Neural cell (in vitro differentiated cells): ENCODE data around the gene SMIM22. TPM values are rescaled to one million over a fixed set of nuclear protein-coding genes. Genes with fewer than 3 reads are reported as not detected.

ENCODE experiments used
- H2AFZ ChIP-seq: fragments of 200-600, 300-800 bp; sonication (generic), shearing (Covaris generic); 2 replicates; pipeline ENCODE4 v1.6.0; 2014; ENCODE audit warnings: low read depth, mild to moderate bottlenecking, antibody characterized with exemption, low read length, moderate library complexity
- H3F3A ChIP-seq: fragments of 200-600 bp; shearing (Covaris generic); 2 replicates; pipeline ENCODE4 v1.6.1; 2016; ENCODE audit warnings: mild to moderate bottlenecking, moderate library complexity, mixed read lengths, antibody characterized with exemption, low read length; ENCODE audit not compliant: insufficient read depth, poor library complexity, severe bottlenecking
- H3K27ac ChIP-seq: fragments of 200-600, 300-800 bp; sonication (generic), shearing (Covaris generic); 2 replicates; pipeline ENCODE4 v1.5.1; 2014; ENCODE audit warnings: mild to moderate bottlenecking, low read length, moderate library complexity
- H3K27me3 ChIP-seq: fragments of 300-800, 200-600 bp; sonication (generic), shearing (Covaris generic); 2 replicates; pipeline ENCODE4 v1.6.0; 2014; ENCODE audit warnings: mild to moderate bottlenecking, low read depth, low read length, moderate library complexity; ENCODE audit not compliant: insufficient read depth
- H3K36me3 ChIP-seq: fragments of 300-800, 200-600 bp; sonication (generic), shearing (Covaris generic); 2 replicates; pipeline ENCODE4 v1.5.1; 2014; ENCODE audit warnings: mild to moderate bottlenecking, antibody characterized with exemption, low read length, moderate library complexity; ENCODE audit not compliant: insufficient read depth
- H3K4me2 ChIP-seq: fragments of 300-800, 200-600 bp; sonication (generic), shearing (Covaris generic); 2 replicates; pipeline ENCODE4 v1.6.0; 2014; ENCODE audit warnings: mild to moderate bottlenecking, low read length
- H3K4me3 ChIP-seq: fragments of 300-800, 200-600 bp; sonication (generic), shearing (Covaris generic); 2 replicates; pipeline ENCODE4 v1.5.1; 2014; ENCODE audit warnings: mild to moderate bottlenecking, low read length, moderate library complexity
- H3K79me2 ChIP-seq: fragments of 200-600 bp; shearing (Covaris generic); replicated peaks from 2 replicates; pipeline ENCODE4 v1.6.0; 2014; ENCODE audit warnings: mild to moderate bottlenecking, low read length, moderate library complexity; ENCODE audit not compliant: insufficient read depth
- H3K9ac ChIP-seq: fragments of 300-800, 200-600 bp; sonication (generic), shearing (Covaris generic); 2 replicates; pipeline ENCODE4 v1.6.1; 2016; ENCODE audit warnings: mild to moderate bottlenecking, low read length, mixed read lengths
- H3K9me2 ChIP-seq: fragments of 200-600 bp; shearing (Covaris generic); 2 replicates; pipeline ENCODE4 v1.6.1; 2016; ENCODE audit warnings: mild to moderate bottlenecking, low read length, mixed read lengths; ENCODE audit not compliant: insufficient read depth
- H3K9me3 ChIP-seq: fragments of 200-600, 300-800 bp; sonication (generic), shearing (Covaris generic); 2 replicates; pipeline ENCODE4 v1.6.1; 2016; ENCODE audit warnings: mild to moderate bottlenecking, mixed run types, low read length, moderate library complexity, mixed read lengths
- H4K20me1 ChIP-seq: fragments of 200-600 bp; shearing (Covaris generic); 2 replicates; pipeline ENCODE4 v1.6.1; 2016; ENCODE audit warnings: mild to moderate bottlenecking, mixed run types; ENCODE audit not compliant: insufficient read depth
- CTCF ChIP-seq: fragments of 450-650 bp; IDR thresholded peaks from 2 replicates; pipeline ENCODE4 v1.5.1; 2014; ENCODE audit warnings: antibody characterized with exemption, mild to moderate bottlenecking, moderate library complexity; ENCODE audit not compliant: poor library complexity, severe bottlenecking
- EP300 ChIP-seq: fragments of 450-650 bp; conservative IDR thresholded peaks from 2 replicates; pipeline ENCODE4 v1.6.1; 2014; ENCODE audit warnings: antibody characterized with exemption, mild to moderate bottlenecking, moderate library complexity; ENCODE audit not compliant: poor library complexity, severe bottlenecking
- EZH2 ChIP-seq: fragments of 200-600, 300-800 bp; shearing (Covaris generic), sonication (generic); IDR thresholded peaks from 2 replicates; pipeline ENCODE4 v1.6.1; 2014; ENCODE audit warnings: antibody characterized with exemption, low read length, borderline replicate concordance, mild to moderate bottlenecking; ENCODE audit not compliant: insufficient read depth, poor library complexity, severe bottlenecking
- MXI1 ChIP-seq: fragments of 450-650 bp; conservative IDR thresholded peaks from 2 replicates; pipeline ENCODE4 v1.6.1; 2014; ENCODE audit warnings: antibody characterized with exemption, mild to moderate bottlenecking; ENCODE audit not compliant: poor library complexity, severe bottlenecking
- POLR2AphosphoS5 ChIP-seq: IDR thresholded peaks from 2 replicates; pipeline ENCODE4 v1.6.1; 2012
- RAD21 ChIP-seq: fragments of 450-650 bp; conservative IDR thresholded peaks from 2 replicates; pipeline ENCODE4 v1.6.1; 2014; ENCODE audit warnings: antibody characterized with exemption, mild to moderate bottlenecking, moderate library complexity
- REST ChIP-seq: IDR thresholded peaks from 2 replicates; pipeline ENCODE4 v1.6.1; 2012; ENCODE audit warnings: borderline replicate concordance
- SMC3 ChIP-seq: fragments of 450-650 bp; conservative IDR thresholded peaks from 2 replicates; pipeline ENCODE4 v1.6.1; 2014; ENCODE audit warnings: antibody characterized with exemption, mild to moderate bottlenecking, moderate library complexity; ENCODE audit not compliant: poor library complexity
- TAF1 ChIP-seq: IDR thresholded peaks from 2 replicates; pipeline ENCODE4 v1.6.1; 2012; ENCODE audit warnings: low read depth
- polyA plus RNA-seq: library from polyadenylated mRNA; depleted of rRNA; stranded (reverse); fragments of >200 nt; gene quantifications from 2 replicates; pipeline ENCODE4 v1.2.3, GENCODE V29; 2014

The SMIM22 gene
- polyA plus RNA-seq, 1 donor from 2014 or later = not detected

DNA sequence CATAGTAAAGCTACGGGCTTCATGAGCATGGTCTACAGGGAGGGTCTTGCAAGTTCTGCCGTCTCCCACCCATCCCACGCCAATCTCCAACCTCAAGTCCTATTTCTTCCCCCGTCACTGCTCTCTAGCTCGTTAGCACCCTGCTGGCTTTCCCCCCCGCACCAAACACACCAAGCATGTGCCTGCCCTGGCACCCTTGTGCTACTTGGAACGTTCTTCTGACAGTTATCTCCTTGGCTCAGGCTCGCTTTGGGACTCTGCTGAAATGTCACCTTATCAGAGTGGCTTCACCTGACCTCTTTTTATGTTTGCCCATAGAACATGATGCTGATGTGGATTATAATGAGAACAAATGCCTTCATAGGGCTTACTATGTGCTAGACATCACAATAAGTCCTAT lies 30.0 kb downstream of the SMIM22 start:
- Histone ChIP-seq H3K79me2 (no peaks in the 10 kb centered on the region), H3K9ac (no peak overlapping the region), H3K27me3 (no peaks in the 10 kb centered on the region), H4K20me1 (no peaks in the 10 kb centered on the region), H3K4me3 (no peak overlapping the region), H3K9me3 (no peaks in the 10 kb centered on the region), H2AFZ (no peak overlapping the region), H3F3A (no peaks in the 10 kb centered on the region), H3K36me3 (no peaks in the 10 kb centered on the region), H3K4me2 (no peak overlapping the region), H3K9me2 (no peaks in the 10 kb centered on the region), H3K27ac (no peak overlapping the region)
- no peak for TF ChIP-seq MXI1
- TF ChIP-seq POLR2AphosphoS5 = no peak
- TF ChIP-seq CTCF = no peak
- TF ChIP-seq RAD21 = no peak
- no peak for TF ChIP-seq EP300
- TF ChIP-seq EZH2 = no peak
- no peak for TF ChIP-seq TAF1
- no peak for TF ChIP-seq REST
- no peak for TF ChIP-seq SMC3

DNA sequence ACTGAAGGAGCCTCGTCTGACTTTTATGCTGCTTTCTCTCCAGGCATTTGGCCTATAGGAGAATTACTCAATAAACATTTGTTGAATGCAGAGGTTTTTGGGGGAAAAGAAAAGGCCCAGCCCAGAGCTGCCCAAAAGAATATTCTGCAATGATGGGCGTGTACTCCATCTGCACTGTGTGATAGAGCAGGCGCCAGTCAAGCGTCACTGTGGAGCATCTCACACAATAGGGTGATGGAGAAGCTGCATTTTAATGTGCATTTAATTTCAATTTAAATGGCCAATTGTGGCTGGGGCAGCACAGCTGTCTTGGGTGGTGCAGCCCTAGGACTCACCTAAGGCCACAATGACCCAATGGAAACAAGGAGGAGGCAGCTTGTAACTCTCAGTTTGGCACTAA lies 31.4 kb downstream of the SMIM22 start:
- Histone ChIP-seq H3K9me2 (no peaks in the 10 kb centered on the region), H3K27ac (no peak overlapping the region), H4K20me1 (no peaks in the 10 kb centered on the region), H2AFZ (no peak overlapping the region), H3K4me2 (no peak overlapping the region), H3K4me3 (no peak overlapping the region), H3K27me3 (no peaks in the 10 kb centered on the region), H3F3A (no peaks in the 10 kb centered on the region), H3K79me2 (no peaks in the 10 kb centered on the region), H3K9me3 (no peaks in the 10 kb centered on the region), H3K9ac (no peak overlapping the region), H3K36me3 (no peaks in the 10 kb centered on the region)
- TF ChIP-seq MXI1 (no peak), REST (no peak), EP300 (no peak), SMC3 (no peak), CTCF (no peak), TAF1 (no peak), EZH2 (no peak)
